ENCODE measurements around the gene SRGN.
A peak's percentile ranks its signal among the peaks of the same experiment; 100 is the strongest.
"Not testable (repeated sequence)": the region's sequence is repeated elsewhere in the genome, so short reads cannot be mapped to it uniquely, and the experiment has no call there.

SRGN gene

DNA sequence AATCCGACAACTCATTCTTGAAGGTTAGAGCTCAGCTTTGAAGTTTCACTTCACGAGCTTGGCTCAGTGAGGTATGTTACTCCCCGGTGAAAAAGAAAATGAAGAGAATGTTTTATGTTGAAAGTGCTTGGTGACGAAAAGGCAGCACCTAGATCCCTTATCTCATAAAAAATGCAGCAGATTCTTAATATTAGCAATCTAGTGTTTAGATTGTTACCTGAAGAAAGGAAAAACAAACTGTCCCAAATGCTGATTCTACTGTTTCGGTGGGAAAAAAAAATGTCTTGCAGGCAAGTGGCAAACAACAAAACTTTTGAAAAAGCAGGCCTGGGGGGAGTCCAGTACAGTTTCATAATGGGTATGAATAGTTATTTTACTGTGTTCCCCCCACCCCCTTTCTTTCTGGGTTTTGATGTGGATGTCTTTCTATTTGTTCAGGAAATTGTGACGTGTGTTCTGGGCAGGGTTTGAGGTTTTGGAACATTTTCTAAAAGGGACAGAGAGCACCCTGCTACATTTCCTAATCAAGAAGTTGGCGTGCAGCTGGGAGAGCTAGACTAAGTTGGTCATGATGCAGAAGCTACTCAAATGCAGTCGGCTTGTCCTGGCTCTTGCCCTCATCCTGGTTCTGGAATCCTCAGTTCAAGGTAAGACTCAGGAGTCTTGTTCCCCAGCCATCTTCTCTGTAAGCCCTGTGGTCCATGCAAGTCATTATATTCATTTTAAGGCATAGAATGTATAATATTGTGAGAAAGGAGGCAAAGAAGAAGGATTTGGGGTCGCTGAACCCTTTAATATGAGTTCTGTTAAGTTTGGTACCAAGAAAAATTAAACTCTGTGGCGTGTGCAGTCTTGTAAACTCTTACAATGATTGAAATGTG is at the start of gene SRGN:
Gene SRGN, plus strand, starts transcription at position 514 of the 881 bp plus-strand sequence. Its CDS starts 55 bp downstream, at position 569.
- TF ChIP-seq GATA1 (IDR thresholded peaks at IDR 0.05; ENCODE audit: low read depth, low read length) (no peak), POLR2A (IDR thresholded peaks at IDR 0.05; ENCODE audit: low read length) (peak; percentile 98)
- peak; percentile 82 to 86 for DNase-seq

- DNase-seq: not testable (repeated sequence)
These were observed 47.0 kb upstream of the SRGN start for GRCh38 chr10:69040904-69041303.

GRCh38 chr10:69042417-69042816 is 45.5 kb upstream of the SRGN start:
- DNase-seq: no peak
- no peak for TF ChIP-seq POLR2A (IDR thresholded peaks at IDR 0.05; ENCODE audit: low read length)
- TF ChIP-seq GATA1 (IDR thresholded peaks at IDR 0.05; ENCODE audit: low read depth, low read length): no peak

GRCh38 chr10:69042838-69043237 is 45.1 kb upstream of the SRGN start:
- no peak for TF ChIP-seq GATA1 (IDR thresholded peaks at IDR 0.05; ENCODE audit: low read depth, low read length)
- TF ChIP-seq POLR2A (IDR thresholded peaks at IDR 0.05; ENCODE audit: low read length): no peak
- no peak for DNase-seq

DNA sequence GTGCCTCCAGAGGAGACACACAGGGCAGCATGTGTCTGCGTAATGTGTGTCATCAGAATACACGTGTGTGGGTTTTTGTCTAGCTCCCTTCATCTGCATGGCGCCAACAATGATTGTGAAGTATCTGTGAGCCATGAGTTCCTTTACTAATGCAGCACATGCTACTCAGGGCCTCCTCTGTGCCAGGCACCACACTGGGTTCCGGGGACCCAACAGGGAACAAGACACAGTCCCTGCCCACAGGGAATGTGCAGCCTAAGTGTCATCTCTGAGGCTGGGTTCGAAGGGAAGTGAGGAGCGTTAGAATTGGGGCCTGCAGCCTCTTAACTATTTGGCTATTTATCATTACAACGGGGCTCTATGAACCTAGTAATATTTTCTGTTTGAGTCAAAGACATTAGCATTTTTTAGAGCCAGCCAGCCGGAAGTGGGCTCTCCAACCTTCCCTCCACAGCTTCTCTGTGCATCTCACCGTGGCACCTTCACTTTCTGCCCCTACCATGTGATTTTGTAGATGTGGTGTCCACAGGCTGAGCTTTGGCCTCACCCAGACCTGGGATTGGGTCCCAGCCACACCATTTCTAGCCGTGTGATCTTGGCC is 43.9 kb upstream of the SRGN start:
- DNase-seq: no peak
- TF ChIP-seq POLR2A (IDR thresholded peaks at IDR 0.05; ENCODE audit: low read length) (no peak), GATA1 (IDR thresholded peaks at IDR 0.05; ENCODE audit: low read depth, low read length) (no peak)

- no peak for DNase-seq
- TF ChIP-seq GATA1 (IDR thresholded peaks at IDR 0.05; ENCODE audit: low read depth, low read length): no peak
- TF ChIP-seq POLR2A (IDR thresholded peaks at IDR 0.05; ENCODE audit: low read length): no peak
These were observed 43.4 kb upstream of the SRGN start for GRCh38 chr10:69044546-69044945.

- TF ChIP-seq GATA1 (IDR thresholded peaks at IDR 0.05; ENCODE audit: low read depth, low read length): no peak
- TF ChIP-seq POLR2A (IDR thresholded peaks at IDR 0.05; ENCODE audit: low read length): peak; percentile 14
- DNase-seq: peak in 1 of 2 experiments; percentile 20
These were observed 42.2 kb upstream of the SRGN start for GRCh38 chr10:69045441-69046300.

DNA sequence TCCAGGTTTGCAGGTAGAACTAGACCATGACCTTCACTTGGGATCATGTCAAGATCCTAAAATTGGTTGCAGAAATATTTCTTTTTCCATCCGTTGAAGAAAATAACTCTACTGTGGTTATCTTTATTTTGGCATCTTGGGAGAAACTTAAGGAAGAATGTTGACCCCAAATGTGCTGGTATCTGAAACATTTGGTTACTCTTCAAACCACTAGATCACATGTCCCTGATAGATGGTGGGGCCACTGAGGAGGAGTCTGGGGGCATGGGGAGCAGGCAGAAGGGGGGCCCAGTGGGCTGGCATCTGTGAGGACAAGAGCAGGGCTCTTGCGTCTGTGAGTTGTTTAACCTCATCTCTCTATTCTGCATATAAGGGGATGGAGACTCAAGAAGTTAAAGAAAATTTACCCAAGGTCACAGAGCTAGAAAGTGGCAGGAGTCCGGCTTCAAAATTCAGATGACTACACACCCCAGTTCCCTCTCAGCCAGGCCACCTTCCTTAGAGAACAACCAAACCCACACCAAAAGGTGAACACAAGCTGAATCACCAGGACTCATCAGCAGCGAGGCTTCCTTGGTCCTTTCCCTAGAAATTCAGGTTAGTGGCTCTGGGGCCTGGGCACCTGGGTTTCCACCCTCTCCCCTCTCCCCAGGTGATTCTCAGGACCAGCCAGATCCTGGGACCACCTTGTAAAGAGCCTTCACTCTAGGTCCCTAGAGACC is 40.6 kb upstream of the SRGN start:
- no peak for TF ChIP-seq POLR2A (IDR thresholded peaks at IDR 0.05; ENCODE audit: low read length)
- TF ChIP-seq GATA1 (IDR thresholded peaks at IDR 0.05; ENCODE audit: low read depth, low read length): no peak
- no peak for DNase-seq

- no peak for TF ChIP-seq GATA1 (IDR thresholded peaks at IDR 0.05; ENCODE audit: low read depth, low read length)
- TF ChIP-seq POLR2A (IDR thresholded peaks at IDR 0.05; ENCODE audit: low read length): no peak
- DNase-seq: no peak
These were observed 39.8 kb upstream of the SRGN start for GRCh38 chr10:69048103-69048502.

DNA sequence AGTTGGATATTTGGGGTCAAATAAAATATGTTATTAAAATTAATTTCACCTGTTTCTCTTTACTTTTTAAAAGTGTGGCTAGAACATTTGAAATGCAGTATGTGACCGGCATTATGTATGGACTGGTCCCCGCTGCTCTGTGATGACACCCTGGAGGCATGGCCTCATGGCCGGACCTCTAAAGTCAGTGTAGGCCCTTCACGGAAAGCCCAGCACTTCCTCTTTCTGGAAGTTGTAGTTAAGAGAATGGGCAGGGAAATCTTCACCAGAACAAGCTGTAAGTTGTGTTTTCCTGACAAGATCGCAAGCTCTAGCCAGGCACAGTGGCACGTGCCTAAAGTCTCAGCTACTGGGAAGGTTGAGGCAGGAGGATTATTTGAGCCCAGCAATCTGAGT is 38.3 kb upstream of the SRGN start:
- no peak for TF ChIP-seq POLR2A (IDR thresholded peaks at IDR 0.05; ENCODE audit: low read length)
- TF ChIP-seq GATA1 (IDR thresholded peaks at IDR 0.05; ENCODE audit: low read depth, low read length): no peak

GRCh38 chr10:69051303-69051702 is 36.6 kb upstream of the SRGN start:
- DNase-seq: no peak

More for the DNA sequence above, 38.3 kb upstream of the SRGN start:
- no peak for DNase-seq

DNA sequence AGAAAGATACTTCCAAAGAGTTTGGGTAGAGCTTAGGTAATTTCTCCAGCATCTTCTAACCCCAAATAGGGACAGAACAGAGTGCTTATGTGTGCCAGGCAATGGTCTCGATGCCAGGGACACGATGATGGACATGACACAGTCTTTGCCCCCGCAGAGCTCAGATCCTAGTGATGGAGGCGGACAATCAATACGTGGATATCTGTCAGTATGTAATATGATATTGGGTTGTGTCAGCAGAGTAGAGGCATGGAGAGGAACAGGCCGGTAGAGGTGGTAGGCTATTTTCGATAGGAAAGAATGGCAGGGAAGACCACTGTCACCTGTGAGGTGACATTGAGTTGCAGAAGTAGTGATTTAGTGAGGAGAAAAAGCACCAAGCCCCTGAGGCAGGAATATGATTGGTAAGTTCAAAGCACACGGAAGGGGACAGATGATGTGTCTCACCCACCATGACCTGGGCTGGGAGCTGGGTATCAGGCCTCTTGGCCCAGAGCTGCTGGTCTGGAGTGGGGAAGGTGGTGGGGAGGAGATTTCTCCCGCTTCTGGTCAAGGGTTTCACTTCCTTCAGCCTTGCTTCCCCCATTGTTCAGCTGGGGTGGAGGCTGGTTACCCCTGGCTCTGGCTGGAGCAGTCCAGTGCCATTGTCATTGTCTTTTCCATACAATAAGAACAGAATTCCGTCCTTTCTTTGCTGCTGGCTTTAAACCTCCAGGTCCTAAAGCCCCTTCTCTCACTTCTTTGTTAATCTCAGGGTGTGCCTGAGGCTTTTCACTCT is 36.0 kb upstream of the SRGN start:
- no peak for DNase-seq
- TF ChIP-seq POLR2A (IDR thresholded peaks at IDR 0.05; ENCODE audit: low read length): no peak
- no peak for TF ChIP-seq GATA1 (IDR thresholded peaks at IDR 0.05; ENCODE audit: low read depth, low read length)

More at GRCh38 chr10:69051303-69051702, 36.6 kb upstream of the SRGN start:
- TF ChIP-seq POLR2A (IDR thresholded peaks at IDR 0.05; ENCODE audit: low read length) (no peak), GATA1 (IDR thresholded peaks at IDR 0.05; ENCODE audit: low read depth, low read length) (no peak)

GRCh38 chr10:69052736-69053135 is 35.2 kb upstream of the SRGN start:
- TF ChIP-seq GATA1 (IDR thresholded peaks at IDR 0.05; ENCODE audit: low read depth, low read length) (no peak), POLR2A (IDR thresholded peaks at IDR 0.05; ENCODE audit: low read length) (no peak)
- DNase-seq: no peak

Data from erythroblast (primary cell).